ENCODE measurements around the gene LSM4.

- TF ChIP-seq CREB1 (CRISPR knock-in tag; IDR thresholded peaks at IDR 0.05; ENCODE audit: low read depth), result no peak
- TF ChIP-seq, protein P1, sequence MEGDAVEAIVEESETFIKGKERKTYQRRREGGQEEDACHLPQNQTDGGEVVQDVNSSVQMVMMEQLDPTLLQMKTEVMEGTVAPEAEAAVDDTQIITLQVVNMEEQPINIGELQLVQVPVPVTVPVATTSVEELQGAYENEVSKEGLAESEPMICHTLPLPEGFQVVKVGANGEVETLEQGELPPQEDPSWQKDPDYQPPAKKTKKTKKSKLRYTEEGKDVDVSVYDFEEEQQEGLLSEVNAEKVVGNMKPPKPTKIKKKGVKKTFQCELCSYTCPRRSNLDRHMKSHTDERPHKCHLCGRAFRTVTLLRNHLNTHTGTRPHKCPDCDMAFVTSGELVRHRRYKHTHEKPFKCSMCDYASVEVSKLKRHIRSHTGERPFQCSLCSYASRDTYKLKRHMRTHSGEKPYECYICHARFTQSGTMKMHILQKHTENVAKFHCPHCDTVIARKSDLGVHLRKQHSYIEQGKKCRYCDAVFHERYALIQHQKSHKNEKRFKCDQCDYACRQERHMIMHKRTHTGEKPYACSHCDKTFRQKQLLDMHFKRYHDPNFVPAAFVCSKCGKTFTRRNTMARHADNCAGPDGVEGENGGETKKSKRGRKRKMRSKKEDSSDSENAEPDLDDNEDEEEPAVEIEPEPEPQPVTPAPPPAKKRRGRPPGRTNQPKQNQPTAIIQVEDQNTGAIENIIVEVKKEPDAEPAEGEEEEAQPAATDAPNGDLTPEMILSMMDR (conservative IDR thresholded peaks at IDR 0.05; ENCODE audit: low read depth in 2 of 2), result 0 out of 4 replicates have a peak, but pooled peaks have one; percentile 11 to 21
- TF ChIP-seq EZH2phosphoT487 (IDR thresholded peaks at IDR 0.05; ENCODE audit: unreplicated experiment), result no peak
- TF ChIP-seq REST (IDR thresholded peaks at IDR 0.05; ENCODE audit: unreplicated experiment), result no peak
- 0 out of 2 replicates have a peak, but pooled peaks have one; percentile 21 for TF ChIP-seq POLR2AphosphoS5 (IDR thresholded peaks at IDR 0.05; ENCODE audit: low read depth)
- TF ChIP-seq EZH2 (IDR thresholded peaks at IDR 0.05; ENCODE audit: low read depth, unreplicated experiment), result no peak
- no peak for TF ChIP-seq JUNB (IDR thresholded peaks at IDR 0.05; ENCODE audit: unreplicated experiment)
- no peak for TF ChIP-seq NANOG (IDR thresholded peaks at IDR 0.05; ENCODE audit: borderline replicate concordance)
- TF ChIP-seq, protein P2, sequence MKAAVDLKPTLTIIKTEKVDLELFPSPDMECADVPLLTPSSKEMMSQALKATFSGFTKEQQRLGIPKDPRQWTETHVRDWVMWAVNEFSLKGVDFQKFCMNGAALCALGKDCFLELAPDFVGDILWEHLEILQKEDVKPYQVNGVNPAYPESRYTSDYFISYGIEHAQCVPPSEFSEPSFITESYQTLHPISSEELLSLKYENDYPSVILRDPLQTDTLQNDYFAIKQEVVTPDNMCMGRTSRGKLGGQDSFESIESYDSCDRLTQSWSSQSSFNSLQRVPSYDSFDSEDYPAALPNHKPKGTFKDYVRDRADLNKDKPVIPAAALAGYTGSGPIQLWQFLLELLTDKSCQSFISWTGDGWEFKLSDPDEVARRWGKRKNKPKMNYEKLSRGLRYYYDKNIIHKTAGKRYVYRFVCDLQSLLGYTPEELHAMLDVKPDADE (IDR thresholded peaks at IDR 0.05), result no peak
- TF ChIP-seq ZNF114 (CRISPR knock-in tag; IDR thresholded peaks at IDR 0.05), result no peak
- no peak for TF ChIP-seq ZNF331 (CRISPR knock-in tag; IDR thresholded peaks at IDR 0.05; ENCODE audit: low read depth)
Measured at GRCh38 chr19:18340990-18341868, 18.4 kb upstream of the LSM4 start.

Measured in GM23338 (cell line).